M059J (cell line): Measurements from ENCODE around the gene CATSPERD. TPM values are rescaled to one million over a fixed set of nuclear protein-coding genes. Genes with fewer than 3 reads are reported as not detected.
"Not testable (repeated sequence)": the region's sequence is repeated elsewhere in the genome, so short reads cannot be mapped to it uniquely, and the experiment has no call there.

Experiments used
- DNase-seq: peaks from one replicate; pipeline ENCODE4 v3.0.0-alpha.2; 2012; ENCODE audit warnings: low read depth
- total RNA-seq: library from RNA; depleted of rRNA; stranded (reverse); fragments of >200 nt; shearing (Covaris generic); gene quantifications from 2 replicates; pipeline ENCODE4 v1.2.3, GENCODE V29; 2014

The CATSPERD gene
- total RNA-seq, 1 experiment from 2014 or later = not detected

DNA sequence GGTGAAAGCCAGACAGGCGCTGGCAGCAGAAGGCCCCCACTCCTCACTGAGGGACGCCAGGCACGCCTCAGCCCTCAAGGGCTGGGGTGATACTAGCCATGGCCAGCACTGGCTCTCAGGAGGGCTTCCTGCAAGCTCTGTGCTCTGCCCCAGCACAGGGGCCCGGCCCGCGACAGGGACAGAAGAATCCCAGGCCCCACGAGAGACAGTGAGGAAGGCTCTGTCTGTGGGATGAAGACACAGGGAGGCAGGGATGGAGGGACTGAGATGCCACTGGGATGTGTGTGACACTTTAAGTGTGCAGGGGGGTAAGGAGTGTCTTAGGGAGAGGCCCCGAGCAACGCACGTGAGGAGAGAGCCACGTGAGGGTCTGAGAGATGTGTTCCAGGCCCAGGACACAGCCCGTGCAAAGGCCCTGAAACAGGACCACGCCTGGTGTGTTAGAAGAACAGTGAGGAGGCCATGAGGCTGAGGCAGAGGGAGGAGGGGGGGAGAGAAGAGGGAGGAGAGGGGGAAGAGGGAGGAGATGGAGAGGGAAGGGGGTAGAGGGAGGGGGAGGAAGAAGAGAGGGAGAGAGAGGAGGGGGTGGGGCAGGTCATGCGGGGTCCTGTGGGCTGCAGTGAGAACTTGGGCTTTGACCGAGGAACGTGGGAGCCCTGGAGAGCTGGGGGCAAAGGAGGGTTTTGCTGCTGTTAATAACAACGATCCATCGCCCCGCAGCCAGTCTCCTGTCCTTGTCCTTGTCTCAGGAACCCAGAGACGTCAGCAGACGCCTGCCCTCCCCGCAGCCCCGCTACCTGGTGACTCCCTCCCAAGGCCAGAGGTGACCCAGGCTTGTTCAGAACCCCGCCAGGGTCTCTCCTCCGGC, 23.2 kb upstream of the CATSPERD start:
- no peak for DNase-seq

DNA sequence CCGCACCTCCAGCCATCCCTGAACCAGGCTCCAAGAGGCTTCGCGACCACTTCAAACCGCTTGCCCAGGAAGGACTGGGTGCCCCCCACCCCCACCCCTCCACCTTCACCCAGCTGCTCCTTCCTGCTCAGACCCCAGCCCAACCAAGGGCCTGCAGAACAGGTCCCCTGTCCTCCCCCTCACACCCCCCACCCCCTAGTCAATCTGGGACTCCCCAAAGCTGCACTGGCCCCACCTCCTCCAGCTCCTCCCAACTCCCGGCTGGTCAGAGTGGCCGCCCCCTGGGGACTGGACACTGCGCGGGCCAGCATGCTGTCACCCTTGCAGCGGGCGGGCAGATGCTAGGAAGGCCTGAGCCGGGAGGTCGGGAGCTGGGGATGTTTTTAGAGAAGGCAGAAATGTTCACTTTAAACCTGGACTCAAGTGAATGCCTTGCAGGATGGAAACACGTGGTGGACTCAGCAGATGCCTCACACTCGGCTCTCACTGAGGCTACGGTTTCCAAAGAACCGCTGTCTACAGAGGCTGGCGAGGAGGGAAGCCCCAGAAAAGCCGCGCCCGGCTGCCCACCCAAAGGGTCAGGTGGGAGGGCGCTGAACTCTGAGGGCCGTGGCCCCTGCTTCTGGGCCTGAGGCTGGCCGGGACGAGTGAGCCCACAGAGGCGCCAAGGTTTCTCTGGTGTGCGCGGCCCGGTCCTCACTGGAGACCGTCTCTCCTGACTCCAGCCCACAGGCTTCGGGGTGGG, 22.4 kb upstream of the CATSPERD start:
- DNase-seq = no peak

DNA sequence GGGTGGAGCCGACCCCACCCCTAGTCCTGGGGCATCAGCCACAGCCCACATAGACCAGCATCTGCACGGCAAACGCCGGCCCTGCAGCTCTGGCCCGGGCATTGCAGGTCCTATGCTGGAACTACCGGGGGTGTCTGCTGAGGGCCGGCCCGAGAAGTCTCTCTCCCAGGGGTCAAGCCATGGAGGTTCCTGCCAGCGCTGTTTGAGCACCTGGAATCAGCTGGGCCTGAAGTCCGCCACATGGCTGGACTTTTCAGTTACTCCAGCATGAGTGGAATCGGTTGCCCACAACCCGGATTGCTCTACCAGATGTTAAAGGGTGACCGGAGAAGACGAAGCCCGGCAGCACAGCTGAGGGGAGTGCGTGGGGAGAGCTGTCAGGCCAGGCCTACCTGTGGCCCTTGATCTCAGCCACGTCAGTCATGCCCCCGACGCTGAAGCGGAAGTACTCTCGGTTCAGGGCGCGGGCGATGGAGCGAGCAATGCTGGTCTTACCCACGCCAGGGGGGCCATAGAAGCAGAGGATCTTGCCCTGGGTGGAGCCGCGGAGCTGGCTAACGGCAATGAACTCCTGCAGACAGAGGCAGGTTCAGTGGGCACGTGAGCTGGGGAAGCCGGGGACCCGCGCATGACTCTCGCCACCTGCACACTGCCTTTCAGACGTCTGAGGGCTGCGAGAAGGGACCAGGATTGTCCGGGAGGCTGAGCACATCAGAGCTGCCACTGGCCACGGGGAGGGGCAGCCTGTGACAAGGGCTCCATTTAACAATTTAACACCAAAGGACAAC, 21.6 kb upstream of the CATSPERD start:
- DNase-seq = no peak

DNA sequence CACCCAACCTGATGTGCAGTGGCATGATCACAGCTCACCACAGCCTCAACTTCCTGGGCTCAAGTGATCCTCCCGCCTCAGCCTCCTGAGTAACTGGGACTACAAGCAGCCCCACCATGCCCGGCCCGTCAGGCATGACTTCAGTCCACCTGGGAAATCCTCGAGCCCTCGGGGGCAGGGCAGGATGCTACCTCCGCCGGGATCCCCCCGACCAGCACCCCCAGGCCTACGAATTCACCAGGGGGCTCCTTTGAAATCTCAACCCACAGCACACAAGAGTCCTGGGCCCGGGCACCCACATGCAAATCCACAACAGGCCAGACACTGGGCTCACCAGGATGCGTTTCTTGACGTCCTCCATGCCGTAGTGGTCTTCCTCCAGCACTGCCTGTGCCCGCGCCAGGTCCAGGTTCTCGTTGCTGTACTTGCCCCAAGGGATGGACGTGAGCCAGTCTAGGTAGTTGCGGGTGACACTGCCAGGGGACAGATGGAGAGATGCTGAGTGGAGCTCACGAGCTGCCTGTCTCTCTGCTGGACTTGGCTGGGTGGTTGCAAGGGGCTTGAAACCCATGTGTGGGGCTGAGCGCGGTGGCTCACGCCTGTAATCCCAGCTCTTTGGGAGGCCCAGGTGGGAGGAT, 19.9 kb upstream of the CATSPERD start:
- no peak for DNase-seq

DNA sequence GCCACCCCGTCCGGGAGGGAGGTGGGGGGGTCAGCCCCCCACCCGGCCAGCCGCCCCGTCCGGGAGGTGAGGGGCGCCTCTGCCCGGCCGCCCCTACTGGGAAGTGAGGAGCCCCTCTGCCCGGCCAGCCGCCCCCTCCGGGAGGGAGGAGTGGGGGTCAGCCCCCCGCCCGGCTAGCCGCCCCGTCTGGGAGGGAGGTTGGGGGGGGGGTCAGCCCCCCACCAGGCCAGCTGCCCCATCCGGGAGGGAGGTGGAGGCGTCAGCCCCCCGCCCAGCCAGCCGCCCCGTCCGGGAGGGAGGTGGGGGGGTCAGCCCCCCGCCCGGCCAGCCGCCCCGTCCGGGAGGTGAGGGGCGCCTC, 18.4 kb upstream of the CATSPERD start:
- not testable (repeated sequence) for DNase-seq

DNA sequence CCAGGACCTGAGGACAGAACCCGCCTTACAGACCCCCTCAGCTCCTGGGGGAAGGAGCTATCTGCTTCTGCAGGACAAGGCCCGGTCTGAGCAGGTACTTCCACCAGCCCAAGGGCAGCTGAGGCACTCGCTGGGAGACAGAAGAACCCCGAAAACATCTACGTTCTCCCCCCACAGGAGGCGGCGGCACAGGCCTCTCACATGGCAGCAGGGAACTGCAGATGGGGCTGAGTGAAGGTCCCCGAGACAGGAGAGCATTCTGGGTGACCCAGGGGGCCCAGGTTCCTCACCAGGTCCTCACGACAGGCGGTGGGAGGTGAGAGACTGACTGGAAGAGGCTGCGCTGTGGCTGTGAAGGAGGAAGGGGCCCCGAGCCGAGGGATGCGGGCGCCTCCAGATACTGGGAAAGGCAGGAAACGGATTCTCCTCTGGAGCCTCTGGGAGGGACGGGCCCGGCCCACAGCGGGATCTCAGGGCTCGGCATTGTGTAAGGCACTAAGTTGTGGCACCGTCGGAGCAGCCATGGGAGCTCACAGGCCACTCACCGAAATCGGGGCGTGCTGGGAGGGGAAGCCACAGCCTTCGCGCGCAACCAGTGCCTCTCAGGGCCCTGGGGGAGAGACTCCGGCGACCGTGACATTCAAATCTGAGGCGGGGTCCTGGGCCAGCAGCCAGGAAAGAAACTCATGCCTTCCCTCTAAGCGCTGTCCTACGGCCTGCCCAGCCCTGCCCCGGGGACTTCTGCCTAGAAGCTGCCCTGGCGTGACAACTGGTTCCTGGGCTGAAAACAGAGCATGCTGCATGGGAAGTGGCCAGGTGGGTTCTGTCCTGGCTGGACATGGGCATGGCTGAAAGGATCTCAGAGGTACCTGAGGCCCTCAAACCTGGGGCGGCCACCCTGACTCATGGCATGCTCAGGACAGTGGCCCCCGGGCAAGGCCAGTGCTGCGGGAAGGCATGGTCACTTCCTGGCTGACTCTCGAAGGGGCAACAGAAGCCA, 16.3 kb upstream of the CATSPERD start:
- no peak for DNase-seq

DNA sequence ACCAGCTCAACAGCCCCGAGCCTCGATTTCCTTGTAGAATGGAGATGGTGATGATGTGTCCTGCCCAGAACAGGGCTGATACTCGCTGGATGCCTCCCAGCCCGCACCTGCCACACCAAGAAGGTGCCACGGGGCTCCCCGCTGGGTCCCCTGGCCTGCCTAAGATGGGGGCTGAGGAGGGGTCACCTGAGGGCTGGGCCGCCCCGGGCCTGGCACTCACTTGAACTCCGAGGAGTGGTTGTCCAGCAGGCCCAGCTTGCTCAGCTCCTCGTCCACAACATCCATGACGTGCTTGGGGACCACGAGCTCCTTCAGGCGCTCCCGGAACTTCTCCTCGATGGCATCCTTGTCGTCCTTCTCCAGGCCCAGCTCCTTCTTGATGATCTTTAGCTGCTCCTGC, 14.9 kb upstream of the CATSPERD start:
- no peak for DNase-seq

DNA sequence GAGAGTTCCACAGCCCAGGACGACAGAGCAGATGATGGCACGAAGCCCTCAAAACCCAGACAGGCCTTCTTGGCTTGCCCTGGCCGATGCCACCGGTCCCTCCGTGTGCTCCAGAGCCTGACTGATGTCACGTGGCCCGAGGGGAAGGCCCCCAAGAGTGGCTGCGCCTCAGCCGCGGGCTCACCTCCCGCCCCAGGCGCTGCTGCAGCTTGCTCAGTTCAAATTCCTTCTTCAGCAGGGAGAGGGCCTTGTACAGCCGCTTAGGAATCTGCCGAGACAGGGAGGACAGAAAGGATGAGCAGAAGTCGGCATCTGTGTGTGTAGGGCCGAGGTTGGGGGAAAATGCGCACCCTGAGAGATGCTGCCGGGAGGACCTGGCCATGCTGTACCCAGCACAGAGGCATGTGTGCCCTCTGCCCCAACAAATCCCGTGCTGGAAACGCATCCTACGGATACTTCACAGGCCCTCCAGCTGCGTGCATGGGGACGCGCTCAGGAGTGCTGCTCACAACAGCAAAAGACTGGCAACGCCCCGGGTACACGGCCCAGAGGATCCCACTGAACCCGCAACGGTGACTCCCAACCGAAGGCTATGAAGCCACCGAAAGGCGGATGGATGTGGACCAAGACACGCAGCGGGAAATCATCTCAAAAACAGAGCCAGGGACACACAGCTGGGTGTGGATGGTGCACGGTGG, 13.4 kb upstream of the CATSPERD start:
- no peak for DNase-seq

DNA sequence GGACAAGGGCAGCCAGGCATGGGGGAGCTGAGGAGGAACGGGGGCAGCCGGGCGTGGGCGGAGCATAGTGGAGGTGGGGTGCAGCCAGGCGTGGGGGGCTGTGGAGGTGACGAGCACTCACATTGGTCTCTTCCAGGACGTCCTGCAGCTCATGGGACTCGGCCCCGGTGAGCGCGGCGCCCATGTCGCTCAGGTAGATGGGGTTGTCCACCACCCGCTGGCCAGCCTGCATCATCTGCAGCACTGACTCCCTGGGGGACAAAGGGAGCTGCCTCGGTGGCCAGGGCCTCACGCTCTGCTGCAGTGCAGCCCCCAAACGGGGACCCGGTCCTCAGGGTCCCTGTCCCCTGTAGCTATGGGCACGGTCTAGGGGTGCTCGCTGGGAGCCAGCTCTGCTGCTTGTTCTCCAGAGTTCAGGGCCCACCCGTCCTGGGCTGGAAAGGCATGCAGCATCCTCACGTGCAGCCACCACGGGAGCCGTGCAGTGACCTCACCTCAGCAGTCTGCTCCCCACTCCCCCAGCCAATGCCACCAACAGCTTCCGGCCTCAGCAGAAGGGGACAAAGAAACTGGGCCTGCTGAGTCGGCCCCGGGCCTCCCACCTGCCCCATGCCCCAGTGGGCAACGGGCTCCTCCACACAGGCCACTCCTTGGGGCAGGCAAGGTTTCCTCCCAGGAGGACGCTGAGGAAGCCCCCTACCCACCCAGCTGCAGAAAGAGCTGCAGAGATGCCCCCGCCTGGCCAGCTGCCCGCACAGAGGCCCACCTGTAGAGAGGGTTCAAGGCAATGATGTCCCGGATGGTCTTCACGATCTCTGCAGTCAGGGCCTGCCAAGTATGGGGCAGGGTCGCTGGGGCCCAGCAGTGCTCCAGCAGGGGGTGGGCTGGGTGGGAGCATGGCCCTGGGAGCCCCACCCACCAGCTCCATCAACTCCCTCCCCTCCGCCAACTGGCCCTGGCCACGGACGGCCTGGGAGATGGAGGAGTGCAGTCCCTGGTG, 12.6 kb upstream of the CATSPERD start:
- no peak for DNase-seq

DNA sequence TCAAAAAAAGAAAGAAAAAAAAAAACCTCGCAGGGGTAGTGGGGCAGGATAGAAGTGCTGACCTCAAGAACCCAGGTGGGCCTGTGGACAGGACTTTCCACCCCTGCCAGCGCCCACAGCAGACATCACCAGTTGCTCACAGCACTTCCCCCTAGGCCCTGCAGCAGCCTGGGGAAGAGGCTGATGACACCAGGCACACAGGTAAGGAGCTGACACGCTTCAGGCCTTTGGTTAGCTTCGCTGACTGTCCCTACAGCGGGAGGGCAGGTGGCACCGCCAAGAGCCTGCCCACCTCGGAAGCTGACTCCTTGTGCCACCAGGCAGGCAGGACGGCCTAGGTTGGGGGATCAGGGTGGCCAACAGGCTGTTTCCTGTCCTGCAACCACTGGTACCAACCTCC, 9.4 kb upstream of the CATSPERD start:
- no peak for DNase-seq

DNA sequence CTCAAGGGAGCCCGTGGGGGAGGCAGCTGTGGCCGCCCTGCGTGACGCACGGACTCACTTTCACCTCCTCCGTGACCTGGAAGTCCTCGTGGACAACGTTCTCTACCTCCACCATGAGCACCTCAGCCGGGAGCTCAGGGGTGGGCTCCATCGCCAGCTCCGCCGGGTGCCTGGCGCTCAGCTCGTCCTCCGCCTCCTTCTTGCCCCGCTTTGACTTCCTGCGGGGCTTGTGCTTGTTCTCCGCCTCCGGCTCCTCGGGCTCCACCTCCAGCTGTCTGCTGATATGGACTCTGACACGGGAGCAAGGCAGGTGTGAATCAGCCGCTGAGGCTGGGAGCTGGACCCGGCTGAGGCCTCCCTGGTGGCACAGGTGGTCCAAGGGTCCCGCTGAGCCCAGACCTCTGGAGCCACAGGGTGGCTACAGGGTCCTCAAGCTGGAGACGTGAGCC, 8.7 kb upstream of the CATSPERD start:
- no peak for DNase-seq

DNA sequence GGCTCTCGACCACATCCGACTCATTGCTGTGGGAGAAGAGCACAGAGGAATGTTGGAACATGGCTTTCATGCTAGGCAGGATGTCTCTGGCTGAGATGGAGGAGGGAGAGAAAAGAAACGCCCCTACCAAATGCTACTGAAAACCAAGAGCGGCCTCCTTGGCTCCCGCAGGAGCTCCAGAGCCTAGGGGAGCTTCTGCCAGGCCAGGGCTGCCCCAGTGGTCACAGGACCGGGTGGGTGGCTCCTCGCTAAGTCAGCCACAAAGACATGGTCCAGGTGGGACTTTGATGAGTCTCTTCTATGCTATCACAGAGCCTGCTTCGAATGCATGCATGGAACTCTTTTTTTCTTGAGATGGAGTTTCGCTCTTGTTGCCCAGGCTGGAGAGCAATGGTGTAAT, 7.2 kb upstream of the CATSPERD start:
- no peak for DNase-seq

DNA sequence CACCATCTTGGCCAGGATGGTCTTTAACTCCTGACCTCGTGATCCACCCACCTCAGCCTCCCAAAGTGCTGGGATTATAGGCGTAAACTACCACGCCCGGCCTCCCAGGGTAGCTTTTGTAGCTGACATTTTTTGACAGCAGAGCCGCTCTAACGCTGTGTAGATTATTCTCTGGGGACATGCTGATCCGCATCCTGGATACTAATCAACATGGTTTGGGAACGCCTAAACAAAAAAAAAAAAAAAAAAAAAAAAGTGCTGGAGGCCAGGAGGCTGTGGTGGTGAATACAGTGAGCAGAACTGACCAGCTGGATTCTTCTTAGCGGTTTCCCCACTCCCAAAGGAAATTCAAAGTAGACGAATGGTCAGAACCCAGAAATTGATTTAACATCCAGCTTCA, 5.6 kb upstream of the CATSPERD start:
- DNase-seq = no peak

DNA sequence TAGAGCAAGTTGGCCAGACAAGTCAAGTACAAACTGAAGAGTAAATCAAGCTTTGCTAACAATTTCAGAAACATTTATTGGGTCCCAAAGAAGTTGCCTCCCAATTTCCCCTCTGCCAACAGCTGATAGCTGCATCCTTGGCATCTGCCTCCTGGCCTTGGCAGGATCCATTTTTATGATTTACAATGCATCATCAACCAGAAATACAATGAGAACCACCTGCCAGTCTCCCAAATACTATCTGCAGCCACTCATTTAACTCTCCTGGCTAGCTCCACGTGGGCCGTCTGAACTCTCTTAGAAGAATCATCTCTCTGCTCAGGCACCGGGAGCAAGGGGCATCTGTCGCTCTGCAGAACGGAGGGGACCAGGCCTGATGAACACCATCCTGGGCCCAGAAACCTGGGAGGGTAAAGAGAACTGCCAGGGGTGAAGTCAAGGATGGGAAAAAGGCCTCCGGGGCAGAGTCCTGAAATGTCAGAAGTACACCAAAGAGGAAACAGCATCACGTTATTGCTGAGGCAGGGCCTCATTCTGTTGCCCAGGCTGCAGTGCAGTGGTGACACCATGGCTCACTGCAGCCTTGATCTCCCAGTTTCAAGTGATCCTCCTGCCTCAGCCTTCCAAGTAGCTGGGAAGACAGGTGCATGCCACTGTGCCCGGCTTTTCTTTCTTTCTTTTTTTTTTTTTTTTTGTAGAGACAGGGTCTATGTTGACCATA, 3.1 kb upstream of the CATSPERD start:
- no peak for DNase-seq

DNA sequence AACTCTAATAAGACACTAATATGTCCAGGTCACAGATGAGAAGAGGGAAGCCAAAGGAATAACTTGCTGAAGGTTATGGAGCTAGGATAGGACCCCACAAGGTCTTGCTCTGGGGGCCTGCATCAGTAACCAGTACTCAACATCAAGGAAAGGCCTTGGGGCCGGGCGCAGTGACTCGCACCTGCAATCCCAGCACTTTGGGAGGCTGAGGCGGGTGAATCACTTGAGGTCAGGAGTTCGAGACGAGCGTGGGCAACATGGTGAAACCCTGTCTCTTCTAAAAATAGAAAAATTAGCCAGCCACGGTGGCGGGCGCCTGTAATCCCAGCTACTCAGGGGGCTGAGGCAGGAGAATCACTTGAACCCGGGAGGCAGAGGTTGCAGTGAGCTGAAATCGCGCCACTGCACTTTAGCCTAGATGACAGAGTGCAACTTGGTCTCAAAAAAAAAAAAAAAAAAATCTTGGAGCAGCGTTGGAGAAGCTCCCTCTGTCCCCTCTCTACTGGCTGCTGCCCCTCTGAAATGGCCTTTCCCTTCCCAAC, 2.3 kb upstream of the CATSPERD start:
- DNase-seq = peak; percentile 54

DNA sequence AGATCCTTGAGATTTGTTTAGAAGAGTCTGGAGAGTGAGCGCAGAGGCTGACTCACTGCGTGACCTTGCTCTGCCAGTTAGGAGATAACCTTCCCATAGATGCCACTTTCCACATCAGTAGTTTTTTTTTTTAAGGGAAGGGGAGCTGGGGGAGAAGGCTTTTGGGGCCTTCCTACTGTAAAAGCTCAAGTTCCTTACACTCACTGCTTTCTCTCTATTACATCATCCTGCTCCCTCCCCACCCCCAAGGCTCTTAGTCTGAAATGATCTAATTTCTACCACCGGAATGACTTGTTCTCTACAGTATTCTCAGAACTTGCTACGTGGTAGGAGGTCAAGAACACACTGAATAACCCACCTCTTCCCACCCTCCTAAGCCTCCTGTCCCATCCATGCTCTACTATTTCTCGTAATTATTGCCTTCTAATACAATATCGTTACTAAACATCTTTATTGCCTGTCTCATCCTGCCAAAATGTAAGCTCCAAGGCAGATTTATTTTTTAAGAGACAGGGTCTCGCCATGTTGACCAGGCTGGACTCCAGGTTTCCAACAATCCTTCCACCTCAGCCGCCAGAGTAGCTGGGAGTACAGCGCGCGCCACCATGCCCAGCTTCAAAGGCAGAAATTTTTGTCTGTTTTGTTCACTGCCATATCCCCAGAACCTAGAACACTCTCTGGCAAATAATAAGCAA, 1.7 kb upstream of the CATSPERD start:
- peak; percentile 81 for DNase-seq
